ENCODE data around the gene PRTN3.
A peak's percentile ranks its signal among the peaks of the same experiment; 100 is the strongest.

PRTN3 gene

GRCh38 chr19:812747-813218, 28.0 kb upstream of the PRTN3 start:
- in situ Hi-C loops (cut with MboI; ENCODE audit: low pct_unique_long_range_greater_than_20kb, low sequenced_read_pairs, unreplicated experiment), result no loop called here
- DNase-seq (ENCODE audit: low spot score), result peak; percentile 38
- TF ChIP-seq, protein P1, sequence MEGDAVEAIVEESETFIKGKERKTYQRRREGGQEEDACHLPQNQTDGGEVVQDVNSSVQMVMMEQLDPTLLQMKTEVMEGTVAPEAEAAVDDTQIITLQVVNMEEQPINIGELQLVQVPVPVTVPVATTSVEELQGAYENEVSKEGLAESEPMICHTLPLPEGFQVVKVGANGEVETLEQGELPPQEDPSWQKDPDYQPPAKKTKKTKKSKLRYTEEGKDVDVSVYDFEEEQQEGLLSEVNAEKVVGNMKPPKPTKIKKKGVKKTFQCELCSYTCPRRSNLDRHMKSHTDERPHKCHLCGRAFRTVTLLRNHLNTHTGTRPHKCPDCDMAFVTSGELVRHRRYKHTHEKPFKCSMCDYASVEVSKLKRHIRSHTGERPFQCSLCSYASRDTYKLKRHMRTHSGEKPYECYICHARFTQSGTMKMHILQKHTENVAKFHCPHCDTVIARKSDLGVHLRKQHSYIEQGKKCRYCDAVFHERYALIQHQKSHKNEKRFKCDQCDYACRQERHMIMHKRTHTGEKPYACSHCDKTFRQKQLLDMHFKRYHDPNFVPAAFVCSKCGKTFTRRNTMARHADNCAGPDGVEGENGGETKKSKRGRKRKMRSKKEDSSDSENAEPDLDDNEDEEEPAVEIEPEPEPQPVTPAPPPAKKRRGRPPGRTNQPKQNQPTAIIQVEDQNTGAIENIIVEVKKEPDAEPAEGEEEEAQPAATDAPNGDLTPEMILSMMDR (IDR thresholded peaks at IDR 0.05; ENCODE audit: extremely low read depth, insufficient read depth, missing control alignments), result no peak

GRCh38 chr19:813219-814151, 27.3 kb upstream of the PRTN3 start:
- in situ Hi-C loops (cut with MboI; ENCODE audit: low pct_unique_long_range_greater_than_20kb, low sequenced_read_pairs, unreplicated experiment), result no loop called here
- DNase-seq (ENCODE audit: low spot score), result peak; percentile 54
- TF ChIP-seq, protein P1 (IDR thresholded peaks at IDR 0.05; ENCODE audit: extremely low read depth, insufficient read depth, missing control alignments), result no peak

DNA sequence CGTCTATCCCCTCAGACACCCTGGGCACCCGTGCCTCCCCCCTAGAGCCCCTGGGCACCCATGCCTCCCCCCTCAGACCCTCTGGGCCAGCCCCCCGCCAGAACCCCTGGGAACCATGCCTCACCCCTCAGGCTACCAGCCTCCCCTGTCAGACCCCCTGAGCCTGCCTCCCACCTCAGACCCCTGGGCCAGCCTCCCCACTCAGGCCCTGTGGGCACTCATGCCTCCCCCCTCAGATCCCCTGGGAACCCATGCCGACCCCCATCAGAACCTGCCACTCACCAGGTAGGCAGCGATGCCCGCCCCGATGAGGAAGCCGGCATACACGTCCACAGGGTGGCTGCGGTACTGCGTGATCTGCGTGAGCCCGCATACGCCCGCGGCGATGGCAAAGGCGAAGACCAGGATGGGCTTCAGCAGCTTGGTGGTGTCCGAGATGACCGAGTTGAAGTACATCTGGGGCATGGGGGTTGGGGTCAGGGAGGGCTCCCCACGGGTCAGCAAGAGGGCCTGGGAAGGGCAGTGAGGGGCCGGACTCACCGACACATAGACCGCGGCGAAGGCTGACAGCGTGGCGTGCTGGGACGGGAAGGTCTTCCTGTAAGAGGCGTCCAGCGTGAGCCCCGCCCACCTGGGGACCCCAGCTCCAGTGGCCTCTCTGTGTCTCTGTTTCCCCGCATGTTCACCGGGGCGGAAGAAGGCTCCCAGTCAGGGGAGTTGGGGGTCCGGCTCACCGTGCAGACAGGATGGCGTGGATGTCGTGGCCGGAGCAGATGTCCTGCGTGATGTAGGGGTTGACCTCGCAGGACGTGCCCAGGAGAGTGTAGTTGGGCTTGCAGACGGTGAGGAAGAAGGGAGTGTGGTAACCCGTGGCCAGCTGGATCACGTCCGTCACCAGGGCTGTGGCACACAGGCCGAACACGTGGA, 26.4 kb upstream of the PRTN3 start:
- TF ChIP-seq, protein P1 (IDR thresholded peaks at IDR 0.05; ENCODE audit: extremely low read depth, insufficient read depth, missing control alignments), result no peak
- in situ Hi-C loops (cut with MboI; ENCODE audit: low pct_unique_long_range_greater_than_20kb, low sequenced_read_pairs, unreplicated experiment), result no loop called here

DNA sequence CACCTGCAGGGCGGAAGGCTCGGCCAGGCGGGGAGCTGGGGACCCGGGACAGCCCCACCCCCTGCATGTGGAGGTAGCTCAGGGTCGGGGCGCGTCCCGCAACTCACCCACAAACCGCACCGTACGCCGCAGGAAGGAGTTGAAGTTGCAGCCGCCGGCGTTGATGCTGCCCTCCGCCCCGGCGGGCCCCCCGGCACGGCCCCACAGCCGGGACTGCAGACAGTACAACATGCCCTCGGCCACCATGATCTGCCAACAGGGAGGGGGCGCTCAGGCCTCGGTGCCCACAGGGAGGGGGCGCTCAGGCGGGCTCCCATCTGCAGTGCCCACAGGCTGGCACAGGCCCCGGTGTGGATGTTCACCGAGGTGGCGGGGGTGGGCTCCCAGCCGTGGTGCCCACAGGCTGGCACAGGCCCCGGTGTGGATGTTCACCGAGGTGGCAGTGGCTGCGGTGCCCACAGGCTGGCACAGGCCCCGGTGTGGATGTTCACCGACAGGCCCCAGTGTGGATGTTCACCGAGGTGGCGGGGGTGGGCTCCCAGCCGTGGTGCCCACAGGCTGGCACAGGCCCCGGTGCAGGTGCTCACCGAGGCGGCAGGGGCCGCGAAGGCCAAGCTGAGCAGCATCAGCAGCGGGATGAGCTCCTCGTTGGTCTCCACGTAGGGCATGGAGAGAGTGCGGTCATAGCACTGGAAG, 25.6 kb upstream of the PRTN3 start:
- in situ Hi-C loops (cut with MboI; ENCODE audit: low pct_unique_long_range_greater_than_20kb, low sequenced_read_pairs, unreplicated experiment), result no loop called here
- peak; percentile 46 for DNase-seq (ENCODE audit: low spot score)
- TF ChIP-seq, protein P1 (IDR thresholded peaks at IDR 0.05; ENCODE audit: extremely low read depth, insufficient read depth, missing control alignments), result no peak

More for the DNA sequence above, 26.4 kb upstream of the PRTN3 start:
- DNase-seq (ENCODE audit: low spot score), result peak; percentile 46

DNA sequence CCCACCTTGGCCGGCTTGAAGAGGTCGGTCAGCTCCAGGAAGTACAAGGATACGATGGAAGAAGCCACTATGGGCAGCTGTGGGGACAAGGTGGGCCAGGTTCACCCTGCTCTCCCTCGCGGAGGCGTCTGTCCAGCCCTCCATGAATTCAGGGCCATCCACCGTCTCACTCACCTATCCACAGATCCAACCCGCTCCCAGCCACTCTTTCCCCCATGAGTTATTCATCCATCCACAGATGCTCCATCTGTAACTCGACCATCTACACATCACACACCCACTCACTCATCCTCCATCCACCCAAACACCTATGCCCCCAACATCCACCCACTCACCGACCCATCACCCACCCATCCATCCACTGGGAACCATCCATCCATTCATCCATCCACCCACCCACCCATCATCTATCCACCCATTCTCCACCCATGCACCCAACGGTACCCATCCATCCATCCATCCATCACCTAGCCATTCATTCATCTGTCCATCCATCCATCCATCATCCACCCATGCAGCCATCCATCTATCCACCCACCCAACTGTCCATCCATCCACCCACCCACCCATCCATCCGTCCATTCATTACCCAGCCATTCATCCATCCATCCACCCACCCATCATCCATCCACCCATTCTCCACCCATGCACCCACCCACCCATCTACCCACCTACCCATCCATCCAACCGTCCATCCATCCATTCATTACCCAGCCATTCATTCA, 24.9 kb upstream of the PRTN3 start:
- in situ Hi-C loops (cut with MboI; ENCODE audit: low pct_unique_long_range_greater_than_20kb, low sequenced_read_pairs, unreplicated experiment), result no loop called here
- no peak for DNase-seq (ENCODE audit: low spot score)
- TF ChIP-seq, protein P1 (IDR thresholded peaks at IDR 0.05; ENCODE audit: extremely low read depth, insufficient read depth, missing control alignments), result no peak

Measured in GM13977 (cell line).